Calu3 (cell line): ENCODE measurements around the gene KDM5C. TPM values are rescaled to one million over a fixed set of nuclear protein-coding genes. Genes with fewer than 3 reads are reported as not detected.

Experiments
- BruUV-seq: library from RNA; stranded (reverse); fragments of 400-500 nt; replicated peaks from 2 replicates; lab custom pipeline; 2021; lab: Mats Ljungman, UMichigan
- CTCF ChIA-PET: fragments of 300-600 bp; sonication (Branson Sonifier 250); formaldehyde crosslinking; loops from one replicate; lab custom pipeline; 2022; ENCODE audit warnings: antibody characterized with exemption; lab: Charles Lee
- DNase-seq: peaks from one replicate; pipeline ENCODE4 v3.0.0; 2022
- H3K27ac Mint-ChIP-seq: one replicate; pipeline ENCODE4 v1.8.0; 2022; ENCODE audit warnings: mixed read lengths; ENCODE audit not compliant: unreplicated experiment
- H3K27me3 Mint-ChIP-seq: one replicate; pipeline ENCODE4 v1.8.0; 2022; ENCODE audit warnings: mixed read lengths; ENCODE audit not compliant: unreplicated experiment
- H3K36me3 Mint-ChIP-seq: one replicate; pipeline ENCODE4 v1.8.0; 2022; ENCODE audit warnings: mild to moderate bottlenecking, moderate library complexity, mixed read lengths; ENCODE audit not compliant: insufficient read depth, unreplicated experiment
- H3K4me1 Mint-ChIP-seq: one replicate; pipeline ENCODE4 v1.8.0; 2022; ENCODE audit warnings: mild to moderate bottlenecking, low read depth, mixed read lengths; ENCODE audit not compliant: unreplicated experiment
- H3K4me3 Mint-ChIP-seq: one replicate; pipeline ENCODE4 v1.8.0; 2022; ENCODE audit warnings: mild to moderate bottlenecking, low read depth, moderate library complexity, mixed read lengths; ENCODE audit not compliant: unreplicated experiment
- H3K9me3 Mint-ChIP-seq: one replicate; pipeline ENCODE4 v1.8.0; 2022; ENCODE audit warnings: low read depth, mixed read lengths; ENCODE audit not compliant: unreplicated experiment
- intact Hi-C: fragments of 100-400 bp; cut with micrococcal nuclease; formaldehyde crosslinking; loops from one replicate; pipeline ENCODE4 v1.10.0; 2022; ENCODE audit not compliant: unreplicated experiment
- total RNA-seq: library from RNA; stranded (reverse); gene quantifications from 2 replicates; pipeline ENCODE4 v1.2.3, GENCODE V29; 2022
- TF ChIP-seq, protein P1 (sequence below): fragments of 200-600 bp; IDR thresholded peaks from one replicate; pipeline ENCODE4 v1.8.0; 2022; ENCODE audit warnings: antibody characterized with exemption; ENCODE audit not compliant: unreplicated experiment

The KDM5C gene
- total RNA-seq, 1 experiment from 2014 or later, result 98.4 TPM

DNA sequence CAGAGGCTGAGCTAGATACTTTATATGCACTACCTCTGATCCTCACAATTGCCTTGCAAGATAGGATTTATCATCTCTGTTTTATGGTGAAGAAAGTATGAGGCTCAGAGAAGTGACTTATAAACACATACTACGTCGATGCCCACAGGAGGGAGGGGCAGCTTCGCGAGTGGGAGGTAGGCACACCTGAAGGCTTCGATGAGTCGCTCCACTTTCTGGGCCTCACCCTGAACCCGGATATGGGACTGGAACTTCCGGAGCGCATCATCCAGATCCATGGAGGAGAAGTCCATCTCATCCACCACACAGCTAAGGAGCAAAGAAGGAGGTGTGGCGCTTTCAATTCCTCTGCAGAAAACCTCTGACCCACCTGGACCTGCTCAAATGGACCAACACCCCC lies 22.9 kb upstream of the KDM5C start:
- intact Hi-C loops, result no loop called here
- H3K9me3 Mint-ChIP-seq, result no peaks in the 10 kb centered on the region

DNA sequence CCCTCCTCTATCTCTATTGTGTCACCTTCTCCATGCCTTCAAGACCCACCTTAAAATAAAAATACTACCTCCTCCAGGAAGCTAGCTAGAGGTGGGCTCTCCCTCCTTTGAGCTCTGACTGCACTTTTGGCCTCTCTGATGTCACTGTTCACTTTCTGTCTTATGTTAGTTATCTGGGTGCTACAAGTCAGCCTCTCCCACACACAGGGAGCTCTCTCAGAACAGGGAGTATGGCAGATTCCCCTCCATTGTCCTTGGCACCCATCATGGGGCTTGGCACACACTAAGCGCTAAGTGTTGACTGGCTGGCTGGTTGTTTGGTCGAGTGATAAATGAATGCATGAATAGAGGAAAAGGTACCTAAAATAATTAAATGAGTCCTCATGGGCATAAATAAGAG lies 21.2 kb upstream of the KDM5C start:
- Mint-ChIP-seq H3K36me3 (no peaks in the 10 kb centered on the region), H3K9me3 (no peaks in the 10 kb centered on the region), H3K27ac (no peak overlapping the region), H3K4me1 (no peaks in the 10 kb centered on the region), H3K27me3 (no peaks in the 10 kb centered on the region), H3K4me3 (no peak overlapping the region)
- no peak for DNase-seq
- TF ChIP-seq, protein P1, sequence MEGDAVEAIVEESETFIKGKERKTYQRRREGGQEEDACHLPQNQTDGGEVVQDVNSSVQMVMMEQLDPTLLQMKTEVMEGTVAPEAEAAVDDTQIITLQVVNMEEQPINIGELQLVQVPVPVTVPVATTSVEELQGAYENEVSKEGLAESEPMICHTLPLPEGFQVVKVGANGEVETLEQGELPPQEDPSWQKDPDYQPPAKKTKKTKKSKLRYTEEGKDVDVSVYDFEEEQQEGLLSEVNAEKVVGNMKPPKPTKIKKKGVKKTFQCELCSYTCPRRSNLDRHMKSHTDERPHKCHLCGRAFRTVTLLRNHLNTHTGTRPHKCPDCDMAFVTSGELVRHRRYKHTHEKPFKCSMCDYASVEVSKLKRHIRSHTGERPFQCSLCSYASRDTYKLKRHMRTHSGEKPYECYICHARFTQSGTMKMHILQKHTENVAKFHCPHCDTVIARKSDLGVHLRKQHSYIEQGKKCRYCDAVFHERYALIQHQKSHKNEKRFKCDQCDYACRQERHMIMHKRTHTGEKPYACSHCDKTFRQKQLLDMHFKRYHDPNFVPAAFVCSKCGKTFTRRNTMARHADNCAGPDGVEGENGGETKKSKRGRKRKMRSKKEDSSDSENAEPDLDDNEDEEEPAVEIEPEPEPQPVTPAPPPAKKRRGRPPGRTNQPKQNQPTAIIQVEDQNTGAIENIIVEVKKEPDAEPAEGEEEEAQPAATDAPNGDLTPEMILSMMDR, result no peak
- intact Hi-C loops, result no loop called here
- BruUV-seq, result no TSS peak
- CTCF ChIA-PET, result no interaction called here

More for the DNA sequence above, 22.9 kb upstream of the KDM5C start:
- no peak for DNase-seq
- Mint-ChIP-seq H3K4me1 (no peaks in the 10 kb centered on the region), H3K27ac (no peak overlapping the region), H3K4me3 (no peak overlapping the region), H3K36me3 (no peaks in the 10 kb centered on the region), H3K27me3 (no peaks in the 10 kb centered on the region)
- CTCF ChIA-PET, result no interaction called here
- BruUV-seq, result no TSS peak
- TF ChIP-seq, protein P1, result no peak

DNA sequence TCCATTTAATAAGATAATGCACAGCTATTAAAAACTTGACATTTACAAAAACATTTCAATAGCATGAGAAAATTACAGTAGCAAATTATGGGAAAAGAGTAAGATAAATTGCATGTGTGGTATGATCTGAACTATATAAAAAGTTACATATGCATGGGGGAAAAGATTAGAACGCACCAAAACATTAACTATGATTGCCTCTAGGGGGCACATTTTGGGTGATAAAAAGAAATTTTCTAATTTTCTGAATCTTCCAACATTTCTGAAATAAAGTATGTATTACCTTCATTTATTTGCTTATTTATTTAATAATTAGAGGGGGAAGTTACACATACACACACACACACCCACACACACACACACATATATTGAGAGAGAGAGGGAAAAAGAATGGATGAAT lies 19.6 kb upstream of the KDM5C start:
- CTCF ChIA-PET, result interaction anchor here (0.7 kb wide), 2 partner anchors 11 to 1558 kb away, joined by 3 read pairs; no protein-coding TSS in a partner anchor
- Mint-ChIP-seq H3K4me1 (no peaks in the 10 kb centered on the region), H3K27ac (no peak overlapping the region), H3K9me3 (no peaks in the 10 kb centered on the region), H3K36me3 (no peaks in the 10 kb centered on the region), H3K27me3 (no peaks in the 10 kb centered on the region), H3K4me3 (no peak overlapping the region)
- no TSS peak for BruUV-seq
- intact Hi-C loops, result no loop called here
- DNase-seq, result no peak
- TF ChIP-seq, protein P1, result peak; percentile 26

DNA sequence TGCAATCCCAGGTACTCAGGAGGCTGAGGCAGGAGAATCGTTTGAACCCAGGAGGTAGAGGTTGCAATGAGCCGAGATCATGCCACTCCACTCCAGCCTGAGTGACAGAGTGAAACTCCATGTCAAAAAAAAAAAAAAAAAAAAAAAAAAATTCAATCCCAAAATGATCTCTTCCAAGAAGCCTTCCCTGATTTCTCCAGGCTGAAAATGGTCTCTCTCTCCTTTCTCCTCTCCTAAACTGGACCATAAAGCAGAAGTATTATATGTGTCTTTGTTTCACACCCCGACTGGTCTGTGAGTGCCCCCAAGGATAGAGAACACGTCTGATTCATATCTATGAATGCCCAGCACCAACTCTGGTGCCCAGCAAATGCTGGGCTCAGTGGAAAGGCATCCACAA lies 17.3 kb upstream of the KDM5C start:
- no TSS peak for BruUV-seq
- DNase-seq, result no peak
- no peak overlapping the region for H3K27ac Mint-ChIP-seq
- H3K9me3 Mint-ChIP-seq, result no peaks in the 10 kb centered on the region
- CTCF ChIA-PET, result no interaction called here
- no peaks in the 10 kb centered on the region for H3K36me3 Mint-ChIP-seq
- H3K4me1 Mint-ChIP-seq, result no peaks in the 10 kb centered on the region
- TF ChIP-seq, protein P1, result no peak
- no peak overlapping the region for H3K4me3 Mint-ChIP-seq
- intact Hi-C loops, result no loop called here
- H3K27me3 Mint-ChIP-seq, result no peaks in the 10 kb centered on the region
